Measurements from ENCODE around the gene TMEM121. TPM values are rescaled to one million over a fixed set of nuclear protein-coding genes. Genes with fewer than 3 reads are reported as not detected.
"Not testable (repeated sequence)": the region's sequence is repeated elsewhere in the genome, so short reads cannot be mapped to it uniquely, and the experiment has no call there.

Gene TMEM121
- total RNA-seq, 1 donor from 2014 or later, result 9.9 TPM

GRCh38 chr14:105538481-105539049, 12.2 kb downstream of the TMEM121 start:
- H3K4me3 Mint-ChIP-seq, result no peak overlapping the region
- peaks cover 7% of the 10 kb centered on the region for H3K27me3 Mint-ChIP-seq (ENCODE audit: insufficient read depth)
- no peaks in the 10 kb centered on the region for H3K36me3 Mint-ChIP-seq (ENCODE audit: low read depth)
- intact Hi-C loops (cut with micrococcal nuclease), result no loop called here
- no peaks in the 10 kb centered on the region for H3K4me1 Mint-ChIP-seq (ENCODE audit: low read depth)
- no peak overlapping the region for H3K27ac Mint-ChIP-seq
- DNase-seq (ENCODE audit: low spot score), result no peak
- no peaks in the 10 kb centered on the region for H3K9me3 Mint-ChIP-seq

GRCh38 chr14:105540811-105541210, 14.4 kb downstream of the TMEM121 start:
- intact Hi-C loops (cut with micrococcal nuclease), result no loop called here
- H3K4me1 Mint-ChIP-seq (ENCODE audit: low read depth), result no peaks in the 10 kb centered on the region
- H3K27ac Mint-ChIP-seq, result no peak overlapping the region
- no peak for DNase-seq (ENCODE audit: low spot score)
- H3K27me3 Mint-ChIP-seq (ENCODE audit: insufficient read depth), result peaks cover 12% of the 10 kb centered on the region
- no peaks in the 10 kb centered on the region for H3K36me3 Mint-ChIP-seq (ENCODE audit: low read depth)
- H3K9me3 Mint-ChIP-seq, result no peaks in the 10 kb centered on the region
- no peak overlapping the region for H3K4me3 Mint-ChIP-seq

- no peak overlapping the region for H3K4me3 Mint-ChIP-seq
- H3K9me3 Mint-ChIP-seq, result no peaks in the 10 kb centered on the region
- no peak for DNase-seq (ENCODE audit: low spot score)
- H3K27ac Mint-ChIP-seq, result no peak overlapping the region
- H3K4me1 Mint-ChIP-seq (ENCODE audit: low read depth), result no peaks in the 10 kb centered on the region
- no peaks in the 10 kb centered on the region for H3K36me3 Mint-ChIP-seq (ENCODE audit: low read depth)
- intact Hi-C loops (cut with micrococcal nuclease), result no loop called here
- H3K27me3 Mint-ChIP-seq (ENCODE audit: insufficient read depth), result peaks cover 12% of the 10 kb centered on the region
Measured at GRCh38 chr14:105541218-105541875, 15.0 kb downstream of the TMEM121 start.

- H3K4me1 Mint-ChIP-seq (ENCODE audit: low read depth); H3K4me3 Mint-ChIP-seq; H3K36me3 Mint-ChIP-seq (ENCODE audit: low read depth); H3K9me3 Mint-ChIP-seq; intact Hi-C loops (cut with micrococcal nuclease); DNase-seq (ENCODE audit: low spot score); H3K27ac Mint-ChIP-seq: not testable (repeated sequence)
- peaks cover 12% of the 10 kb centered on the region for H3K27me3 Mint-ChIP-seq (ENCODE audit: insufficient read depth)
Measured at GRCh38 chr14:105545676-105546075, 19.3 kb downstream of the TMEM121 start.

- H3K4me1 Mint-ChIP-seq (ENCODE audit: low read depth); H3K9me3 Mint-ChIP-seq; H3K4me3 Mint-ChIP-seq; H3K27ac Mint-ChIP-seq; DNase-seq (ENCODE audit: low spot score); intact Hi-C loops (cut with micrococcal nuclease); H3K36me3 Mint-ChIP-seq (ENCODE audit: low read depth): not testable (repeated sequence)
- peaks cover 10% of the 10 kb centered on the region for H3K27me3 Mint-ChIP-seq (ENCODE audit: insufficient read depth)
Measured at GRCh38 chr14:105546410-105546809, 20.0 kb downstream of the TMEM121 start.

GRCh38 chr14:105547072-105547471, 20.7 kb downstream of the TMEM121 start:
- H3K4me3 Mint-ChIP-seq; H3K36me3 Mint-ChIP-seq (ENCODE audit: low read depth); H3K27ac Mint-ChIP-seq; H3K9me3 Mint-ChIP-seq; DNase-seq (ENCODE audit: low spot score); intact Hi-C loops (cut with micrococcal nuclease); H3K4me1 Mint-ChIP-seq (ENCODE audit: low read depth); H3K27me3 Mint-ChIP-seq (ENCODE audit: insufficient read depth): not testable (repeated sequence)

GRCh38 chr14:105547741-105548169, 21.4 kb downstream of the TMEM121 start:
- DNase-seq (ENCODE audit: low spot score), result no peak
- H3K9me3 Mint-ChIP-seq, result no peaks in the 10 kb centered on the region
- H3K27me3 Mint-ChIP-seq (ENCODE audit: insufficient read depth), result peaks cover 6% of the 10 kb centered on the region
- no peak overlapping the region for H3K27ac Mint-ChIP-seq
- H3K4me1 Mint-ChIP-seq (ENCODE audit: low read depth), result no peaks in the 10 kb centered on the region
- intact Hi-C loops (cut with micrococcal nuclease), result no loop called here
- H3K4me3 Mint-ChIP-seq, result no peak overlapping the region
- H3K36me3 Mint-ChIP-seq (ENCODE audit: low read depth), result no peaks in the 10 kb centered on the region

GRCh38 chr14:105549481-105549880, 23.1 kb downstream of the TMEM121 start:
- H3K4me1 Mint-ChIP-seq (ENCODE audit: low read depth), result no peaks in the 10 kb centered on the region
- no peaks in the 10 kb centered on the region for H3K36me3 Mint-ChIP-seq (ENCODE audit: low read depth)
- no peaks in the 10 kb centered on the region for H3K9me3 Mint-ChIP-seq
- intact Hi-C loops (cut with micrococcal nuclease), result no loop called here
- DNase-seq (ENCODE audit: low spot score), result no peak
- peaks cover 4% of the 10 kb centered on the region for H3K27me3 Mint-ChIP-seq (ENCODE audit: insufficient read depth)
- H3K27ac Mint-ChIP-seq, result no peak overlapping the region
- no peak overlapping the region for H3K4me3 Mint-ChIP-seq

GRCh38 chr14:105554022-105554421, 27.6 kb downstream of the TMEM121 start:
- intact Hi-C loops (cut with micrococcal nuclease), result no loop called here
- Mint-ChIP-seq H3K4me1 (ENCODE audit: low read depth) (no peaks in the 10 kb centered on the region), H3K27me3 (ENCODE audit: insufficient read depth) (peaks cover 7% of the 10 kb centered on the region), H3K9me3 (no peaks in the 10 kb centered on the region), H3K4me3 (no peak overlapping the region), H3K36me3 (ENCODE audit: low read depth) (no peaks in the 10 kb centered on the region), H3K27ac (no peak overlapping the region)
- no peak for DNase-seq (ENCODE audit: low spot score)

GRCh38 chr14:105554523-105554922, 28.1 kb downstream of the TMEM121 start:
- no peaks in the 10 kb centered on the region for H3K36me3 Mint-ChIP-seq (ENCODE audit: low read depth)
- H3K4me3 Mint-ChIP-seq, result no peak overlapping the region
- H3K4me1 Mint-ChIP-seq (ENCODE audit: low read depth), result no peaks in the 10 kb centered on the region
- DNase-seq (ENCODE audit: low spot score), result no peak
- H3K27me3 Mint-ChIP-seq (ENCODE audit: insufficient read depth), result peaks cover 7% of the 10 kb centered on the region
- intact Hi-C loops (cut with micrococcal nuclease), result no loop called here
- no peaks in the 10 kb centered on the region for H3K9me3 Mint-ChIP-seq
- H3K27ac Mint-ChIP-seq, result no peak overlapping the region

GRCh38 chr14:105557671-105558070, 31.3 kb downstream of the TMEM121 start:
- intact Hi-C loops (cut with micrococcal nuclease); H3K27me3 Mint-ChIP-seq (ENCODE audit: insufficient read depth); H3K4me3 Mint-ChIP-seq; H3K9me3 Mint-ChIP-seq; H3K36me3 Mint-ChIP-seq (ENCODE audit: low read depth); H3K4me1 Mint-ChIP-seq (ENCODE audit: low read depth); DNase-seq (ENCODE audit: low spot score); H3K27ac Mint-ChIP-seq: not testable (repeated sequence)

GRCh38 chr14:105558449-105559154, 32.2 kb downstream of the TMEM121 start:
- H3K4me1 Mint-ChIP-seq (ENCODE audit: low read depth), result not testable (repeated sequence)

GRCh38 chr14:105559384-105560047, 33.1 kb downstream of the TMEM121 start:
- peaks cover 13% of the 10 kb centered on the region for H3K9me3 Mint-ChIP-seq
- H3K4me3 Mint-ChIP-seq; H3K36me3 Mint-ChIP-seq (ENCODE audit: low read depth); H3K4me1 Mint-ChIP-seq (ENCODE audit: low read depth); intact Hi-C loops (cut with micrococcal nuclease); H3K27ac Mint-ChIP-seq; DNase-seq (ENCODE audit: low spot score); H3K27me3 Mint-ChIP-seq (ENCODE audit: insufficient read depth): not testable (repeated sequence)

More at GRCh38 chr14:105558449-105559154, 32.2 kb downstream of the TMEM121 start:
- intact Hi-C loops (cut with micrococcal nuclease); H3K4me3 Mint-ChIP-seq; DNase-seq (ENCODE audit: low spot score); H3K27ac Mint-ChIP-seq; H3K27me3 Mint-ChIP-seq (ENCODE audit: insufficient read depth); H3K36me3 Mint-ChIP-seq (ENCODE audit: low read depth): not testable (repeated sequence)
- H3K9me3 Mint-ChIP-seq, result peaks cover 13% of the 10 kb centered on the region
